ENCODE results near the gene CHRNB2.
"Not testable (repeated sequence)": the region's sequence is repeated elsewhere in the genome, so short reads cannot be mapped to it uniquely, and the experiment has no call there.

Gene CHRNB2

DNA sequence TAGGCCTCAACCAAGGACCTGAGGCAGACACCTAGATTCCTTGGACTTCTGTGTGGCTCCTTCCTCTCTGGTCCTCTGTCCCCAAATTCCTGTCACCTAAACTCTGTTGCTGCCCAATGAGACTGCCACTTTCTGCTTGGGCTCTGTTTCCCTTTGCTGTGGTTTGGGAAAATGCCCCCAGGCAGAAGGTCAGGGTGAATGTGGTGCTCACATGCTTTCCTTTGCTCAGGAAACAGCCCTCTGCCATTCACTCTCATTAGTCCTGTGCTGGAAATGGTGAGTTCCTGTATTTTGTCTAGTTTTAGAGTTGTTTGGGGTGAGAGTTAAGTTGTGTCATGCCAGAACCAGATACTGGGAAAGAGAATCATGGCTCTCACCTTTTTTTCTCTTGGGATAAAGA, 42.7 kb upstream of the CHRNB2 start:
- H3K9me3 ChIP-seq (ENCODE audit: severe bottlenecking), result no peaks in the 10 kb centered on the region
- H3K36me3 ChIP-seq (ENCODE audit: low read depth), result no peaks in the 10 kb centered on the region
- no peak overlapping the region for H3K27ac ChIP-seq (ENCODE audit: poor library complexity, severe bottlenecking)
- no peak overlapping the region for H3K4me3 ChIP-seq (ENCODE audit: severe bottlenecking)
- TF ChIP-seq, protein P1, sequence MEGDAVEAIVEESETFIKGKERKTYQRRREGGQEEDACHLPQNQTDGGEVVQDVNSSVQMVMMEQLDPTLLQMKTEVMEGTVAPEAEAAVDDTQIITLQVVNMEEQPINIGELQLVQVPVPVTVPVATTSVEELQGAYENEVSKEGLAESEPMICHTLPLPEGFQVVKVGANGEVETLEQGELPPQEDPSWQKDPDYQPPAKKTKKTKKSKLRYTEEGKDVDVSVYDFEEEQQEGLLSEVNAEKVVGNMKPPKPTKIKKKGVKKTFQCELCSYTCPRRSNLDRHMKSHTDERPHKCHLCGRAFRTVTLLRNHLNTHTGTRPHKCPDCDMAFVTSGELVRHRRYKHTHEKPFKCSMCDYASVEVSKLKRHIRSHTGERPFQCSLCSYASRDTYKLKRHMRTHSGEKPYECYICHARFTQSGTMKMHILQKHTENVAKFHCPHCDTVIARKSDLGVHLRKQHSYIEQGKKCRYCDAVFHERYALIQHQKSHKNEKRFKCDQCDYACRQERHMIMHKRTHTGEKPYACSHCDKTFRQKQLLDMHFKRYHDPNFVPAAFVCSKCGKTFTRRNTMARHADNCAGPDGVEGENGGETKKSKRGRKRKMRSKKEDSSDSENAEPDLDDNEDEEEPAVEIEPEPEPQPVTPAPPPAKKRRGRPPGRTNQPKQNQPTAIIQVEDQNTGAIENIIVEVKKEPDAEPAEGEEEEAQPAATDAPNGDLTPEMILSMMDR (IDR thresholded peaks at IDR 0.05; ENCODE audit: poor library complexity, severe bottlenecking), result no peak
- no peak for ATAC-seq (ENCODE audit: low read depth)
- no peaks in the 10 kb centered on the region for H3K4me1 ChIP-seq (ENCODE audit: insufficient read depth, poor library complexity, severe bottlenecking)
- no peak for DNase-seq (ENCODE audit: low spot score)
- no peaks in the 10 kb centered on the region for H3K27me3 ChIP-seq (ENCODE audit: insufficient read depth, poor library complexity, severe bottlenecking)

DNA sequence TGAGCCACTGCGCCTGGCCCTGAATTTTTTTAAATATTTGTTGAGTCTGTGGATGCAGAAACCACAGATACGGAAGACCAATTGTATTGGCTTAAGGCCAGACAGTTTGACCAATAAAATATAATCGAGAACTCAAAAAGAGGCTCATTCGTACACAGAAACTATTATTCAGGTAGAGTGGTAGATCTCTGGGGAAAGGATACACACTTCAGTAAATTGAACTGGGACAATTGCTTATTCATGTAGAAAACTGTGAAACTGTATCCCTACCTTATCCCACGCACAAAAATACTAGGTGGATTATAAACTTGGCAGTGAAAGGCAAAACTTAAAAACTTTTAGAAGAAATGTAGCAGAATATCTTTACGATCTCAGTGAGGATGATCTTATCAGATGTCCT, 40.4 kb upstream of the CHRNB2 start:
- Histone ChIP-seq H3K4me3 (ENCODE audit: severe bottlenecking) (no peak overlapping the region), H3K4me1 (ENCODE audit: insufficient read depth, poor library complexity, severe bottlenecking) (no peaks in the 10 kb centered on the region), H3K36me3 (ENCODE audit: low read depth) (no peaks in the 10 kb centered on the region), H3K27ac (ENCODE audit: poor library complexity, severe bottlenecking) (no peak overlapping the region), H3K27me3 (ENCODE audit: insufficient read depth, poor library complexity, severe bottlenecking) (no peaks in the 10 kb centered on the region), H3K9me3 (ENCODE audit: severe bottlenecking) (no peaks in the 10 kb centered on the region)
- DNase-seq (ENCODE audit: low spot score), result no peak
- TF ChIP-seq, protein P1 (IDR thresholded peaks at IDR 0.05; ENCODE audit: poor library complexity, severe bottlenecking), result no peak
- ATAC-seq (ENCODE audit: low read depth), result no peak

DNA sequence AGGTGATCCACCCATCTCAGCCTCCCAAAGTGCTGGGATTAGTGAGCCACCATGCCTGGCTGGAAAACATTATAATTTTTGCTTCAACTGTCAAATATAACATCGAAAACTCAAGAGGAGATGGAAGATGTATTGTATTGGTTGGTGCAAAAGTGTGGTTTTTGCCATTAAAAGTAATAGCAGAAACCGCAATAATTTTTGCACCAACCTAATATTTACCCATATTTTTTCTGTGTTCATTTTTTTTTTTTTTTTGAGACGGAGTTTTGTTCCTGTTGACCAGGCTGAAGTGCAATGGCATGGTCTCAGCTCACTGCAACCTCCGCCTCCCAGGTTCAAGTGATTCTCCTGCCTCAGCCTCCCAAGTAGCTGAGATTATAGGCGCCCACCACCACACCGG, 38.3 kb upstream of the CHRNB2 start:
- TF ChIP-seq, protein P1 (IDR thresholded peaks at IDR 0.05; ENCODE audit: poor library complexity, severe bottlenecking), result no peak
- Histone ChIP-seq H3K9me3 (ENCODE audit: severe bottlenecking) (no peaks in the 10 kb centered on the region), H3K27ac (ENCODE audit: poor library complexity, severe bottlenecking) (no peak overlapping the region), H3K4me1 (ENCODE audit: insufficient read depth, poor library complexity, severe bottlenecking) (no peaks in the 10 kb centered on the region), H3K4me3 (ENCODE audit: severe bottlenecking) (no peak overlapping the region), H3K36me3 (ENCODE audit: low read depth) (no peaks in the 10 kb centered on the region), H3K27me3 (ENCODE audit: insufficient read depth, poor library complexity, severe bottlenecking) (no peaks in the 10 kb centered on the region)
- DNase-seq (ENCODE audit: low spot score) (no peak), ATAC-seq (ENCODE audit: low read depth) (no peak)

DNA sequence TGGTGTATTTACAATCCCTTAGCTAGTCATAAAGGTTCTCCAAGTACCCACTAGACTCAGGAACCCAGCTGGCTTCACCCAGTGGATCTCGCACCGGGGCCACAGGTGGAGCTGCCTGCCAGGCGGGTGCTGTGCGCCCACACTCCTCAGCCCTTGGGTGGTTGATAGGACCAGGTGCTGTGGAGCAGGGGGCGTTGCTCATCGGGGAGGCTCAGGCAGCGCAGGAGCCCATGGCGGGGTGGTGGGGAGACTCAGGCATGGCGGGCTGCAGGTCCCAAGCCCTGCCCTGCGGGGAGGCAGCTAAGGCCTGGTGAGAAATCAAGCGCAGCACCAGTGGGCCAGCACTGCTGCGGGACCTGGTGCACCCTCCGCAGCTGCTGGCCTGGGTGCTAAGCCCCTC, 35.6 kb upstream of the CHRNB2 start:
- not testable (repeated sequence) for H3K4me3 ChIP-seq (ENCODE audit: severe bottlenecking); H3K36me3 ChIP-seq (ENCODE audit: low read depth); DNase-seq (ENCODE audit: low spot score); ATAC-seq (ENCODE audit: low read depth); H3K27me3 ChIP-seq (ENCODE audit: insufficient read depth, poor library complexity, severe bottlenecking); H3K4me1 ChIP-seq (ENCODE audit: insufficient read depth, poor library complexity, severe bottlenecking); H3K27ac ChIP-seq (ENCODE audit: poor library complexity, severe bottlenecking); H3K9me3 ChIP-seq (ENCODE audit: severe bottlenecking)

DNA sequence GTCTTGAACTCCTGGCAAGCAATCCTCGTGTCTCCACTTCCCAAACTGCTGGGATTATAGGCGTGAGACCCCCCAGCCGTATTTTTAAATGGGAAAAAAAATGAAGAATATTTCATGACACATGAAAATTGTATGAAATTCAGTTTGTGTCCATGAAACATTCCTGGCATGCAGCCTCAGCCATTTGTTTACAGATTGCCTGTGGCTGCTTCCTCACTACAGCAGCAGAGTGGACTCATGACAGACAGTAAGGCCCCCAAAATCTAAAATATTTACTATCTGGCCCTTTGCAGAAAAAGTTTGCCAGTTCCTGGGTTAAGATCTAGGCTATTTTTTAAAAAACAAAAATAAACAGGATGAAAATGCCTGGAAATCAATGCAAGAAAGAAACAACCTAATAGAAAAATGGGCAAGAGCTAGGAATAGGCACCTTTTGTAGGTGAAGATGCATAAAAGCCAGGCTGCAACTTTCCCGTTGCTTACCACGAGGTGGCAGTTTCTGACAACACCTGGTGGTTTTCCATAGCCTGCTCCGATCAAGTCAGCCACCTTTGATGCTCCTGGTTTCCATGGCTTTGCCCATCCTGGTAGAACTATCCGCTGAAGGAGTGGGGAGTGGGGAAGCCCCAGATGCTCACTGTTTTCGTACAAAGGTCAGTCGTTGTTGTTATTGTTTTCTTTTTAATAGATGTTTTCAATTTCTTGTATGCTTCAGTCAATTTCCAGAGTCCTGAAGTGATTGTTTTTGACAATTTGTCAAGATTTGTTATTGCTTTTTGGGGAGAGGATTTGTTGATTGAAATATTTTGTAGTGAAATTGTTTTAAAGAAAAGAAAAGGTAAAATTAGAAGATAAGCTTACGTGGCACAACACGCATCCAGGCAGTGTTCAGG, 33.4 kb upstream of the CHRNB2 start:
- peak; percentile 80 for ATAC-seq (ENCODE audit: low read depth)
- DNase-seq (ENCODE audit: low spot score), result no peak
- Histone ChIP-seq H3K27ac (ENCODE audit: poor library complexity, severe bottlenecking) (no peak overlapping the region), H3K27me3 (ENCODE audit: insufficient read depth, poor library complexity, severe bottlenecking) (no peaks in the 10 kb centered on the region), H3K4me1 (ENCODE audit: insufficient read depth, poor library complexity, severe bottlenecking) (no peaks in the 10 kb centered on the region), H3K36me3 (ENCODE audit: low read depth) (no peaks in the 10 kb centered on the region), H3K9me3 (ENCODE audit: severe bottlenecking) (no peaks in the 10 kb centered on the region), H3K4me3 (ENCODE audit: severe bottlenecking) (no peak overlapping the region)
- TF ChIP-seq, protein P1 (IDR thresholded peaks at IDR 0.05; ENCODE audit: poor library complexity, severe bottlenecking), result peak; percentile 85

All from RWPE2 (cell line).